Measurements from ENCODE around the gene UQCRC1.

DNA sequence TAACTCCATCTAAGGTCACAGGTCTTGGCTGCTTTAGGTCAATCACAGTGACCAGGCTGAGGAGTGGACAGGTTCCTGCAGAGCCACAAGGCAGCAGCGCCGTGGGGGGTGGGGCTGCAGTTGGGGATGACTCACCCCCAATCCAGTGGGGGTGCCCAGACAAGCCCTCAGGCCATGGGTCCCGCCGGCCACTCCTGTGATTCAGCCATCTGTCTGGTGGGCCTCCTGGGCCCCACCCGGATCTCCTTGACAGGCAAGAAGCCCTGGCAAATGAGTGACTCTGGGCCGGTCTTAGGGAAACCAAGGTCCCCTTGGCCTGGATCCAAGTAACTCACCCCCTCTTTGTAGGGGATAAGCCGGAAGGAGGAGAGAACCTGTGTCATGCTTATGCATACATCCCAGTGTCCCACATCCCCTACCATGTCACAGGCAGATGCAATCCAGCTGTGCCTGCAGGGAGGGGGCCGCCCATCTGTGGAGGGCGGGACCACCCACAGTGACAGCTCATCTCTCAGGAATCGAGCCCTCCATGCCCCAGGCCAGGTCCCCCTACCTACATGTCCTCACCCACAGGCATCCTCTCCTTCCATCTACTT is 13.8 kb downstream of the UQCRC1 start:
- TF ChIP-seq, protein P1, sequence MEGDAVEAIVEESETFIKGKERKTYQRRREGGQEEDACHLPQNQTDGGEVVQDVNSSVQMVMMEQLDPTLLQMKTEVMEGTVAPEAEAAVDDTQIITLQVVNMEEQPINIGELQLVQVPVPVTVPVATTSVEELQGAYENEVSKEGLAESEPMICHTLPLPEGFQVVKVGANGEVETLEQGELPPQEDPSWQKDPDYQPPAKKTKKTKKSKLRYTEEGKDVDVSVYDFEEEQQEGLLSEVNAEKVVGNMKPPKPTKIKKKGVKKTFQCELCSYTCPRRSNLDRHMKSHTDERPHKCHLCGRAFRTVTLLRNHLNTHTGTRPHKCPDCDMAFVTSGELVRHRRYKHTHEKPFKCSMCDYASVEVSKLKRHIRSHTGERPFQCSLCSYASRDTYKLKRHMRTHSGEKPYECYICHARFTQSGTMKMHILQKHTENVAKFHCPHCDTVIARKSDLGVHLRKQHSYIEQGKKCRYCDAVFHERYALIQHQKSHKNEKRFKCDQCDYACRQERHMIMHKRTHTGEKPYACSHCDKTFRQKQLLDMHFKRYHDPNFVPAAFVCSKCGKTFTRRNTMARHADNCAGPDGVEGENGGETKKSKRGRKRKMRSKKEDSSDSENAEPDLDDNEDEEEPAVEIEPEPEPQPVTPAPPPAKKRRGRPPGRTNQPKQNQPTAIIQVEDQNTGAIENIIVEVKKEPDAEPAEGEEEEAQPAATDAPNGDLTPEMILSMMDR (IDR thresholded peaks at IDR 0.05; ENCODE audit: poor library complexity) = no peak
- no peak for TF ChIP-seq EZH2phosphoT487 (IDR thresholded peaks at IDR 0.05; ENCODE audit: low read depth, severe bottlenecking, unreplicated experiment)
- TF ChIP-seq EZH2 (IDR thresholded peaks at IDR 0.05; ENCODE audit: borderline replicate concordance) = no peak
